Breast epithelium (tissue), 3 donors: ENCODE results near the gene TMEM217.

Experiments used
- CTCF ChIP-seq, 3 donors: fragments of 450-650 bp; IDR thresholded peaks; one replicate each; pipeline ENCODE4 v1.5.1; 2016 to 2017; ENCODE audit warnings: antibody characterized with exemption in 3 of 3, mild to moderate bottlenecking in 3 of 3, moderate library complexity in 3 of 3
- POLR2AphosphoS5 ChIP-seq, 3 donors: sonication (generic); formaldehyde crosslinking; IDR thresholded peaks; one replicate each; pipeline ENCODE4 v1.6.1; 2017; ENCODE audit warnings: antibody characterized with exemption in 3 of 3

GRCh38 chr6:37236921-37237320 lies 21.0 kb downstream of the TMEM217 start:
- TF ChIP-seq CTCF (IDR thresholded peaks at IDR 0.05), result no peak
- no peak for TF ChIP-seq POLR2AphosphoS5 (IDR thresholded peaks at IDR 0.05)
